Measurements from ENCODE around the gene SH3PXD2A.

The SH3PXD2A gene

DNA sequence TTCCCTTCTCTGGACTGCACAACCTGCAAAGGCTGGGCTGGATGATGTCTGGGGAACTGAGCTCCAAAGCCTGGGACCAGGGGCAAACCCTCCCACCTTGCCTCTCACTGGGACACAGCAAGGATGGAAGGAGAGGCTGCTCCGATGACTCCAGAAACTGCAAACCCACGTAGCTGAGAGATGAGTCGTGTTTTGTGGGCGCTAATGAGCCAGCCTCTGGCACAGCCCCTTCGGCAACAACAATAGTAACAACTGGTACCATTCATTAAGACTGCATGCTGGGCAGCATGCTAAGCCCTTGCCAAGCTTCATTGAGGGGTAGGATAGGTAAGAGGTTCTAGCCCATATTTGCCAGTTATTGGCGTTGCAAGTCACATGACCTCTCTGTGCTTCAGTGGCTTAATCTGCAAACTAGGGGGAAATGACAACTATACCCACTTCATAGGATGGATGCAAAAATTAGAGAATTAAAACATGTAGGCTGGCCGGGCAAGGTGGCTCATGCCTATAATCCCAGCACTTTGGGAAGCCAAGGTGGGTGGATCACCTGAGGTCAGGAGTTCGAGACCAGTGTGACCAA lies 145.9 kb downstream of the SH3PXD2A start:
- TF ChIP-seq GATA3 (IDR thresholded peaks at IDR 0.05; ENCODE audit: low read depth, low read length): no peak
- no peak for TF ChIP-seq GATA2 (IDR thresholded peaks at IDR 0.05; ENCODE audit: low read depth, low read length)

DNA sequence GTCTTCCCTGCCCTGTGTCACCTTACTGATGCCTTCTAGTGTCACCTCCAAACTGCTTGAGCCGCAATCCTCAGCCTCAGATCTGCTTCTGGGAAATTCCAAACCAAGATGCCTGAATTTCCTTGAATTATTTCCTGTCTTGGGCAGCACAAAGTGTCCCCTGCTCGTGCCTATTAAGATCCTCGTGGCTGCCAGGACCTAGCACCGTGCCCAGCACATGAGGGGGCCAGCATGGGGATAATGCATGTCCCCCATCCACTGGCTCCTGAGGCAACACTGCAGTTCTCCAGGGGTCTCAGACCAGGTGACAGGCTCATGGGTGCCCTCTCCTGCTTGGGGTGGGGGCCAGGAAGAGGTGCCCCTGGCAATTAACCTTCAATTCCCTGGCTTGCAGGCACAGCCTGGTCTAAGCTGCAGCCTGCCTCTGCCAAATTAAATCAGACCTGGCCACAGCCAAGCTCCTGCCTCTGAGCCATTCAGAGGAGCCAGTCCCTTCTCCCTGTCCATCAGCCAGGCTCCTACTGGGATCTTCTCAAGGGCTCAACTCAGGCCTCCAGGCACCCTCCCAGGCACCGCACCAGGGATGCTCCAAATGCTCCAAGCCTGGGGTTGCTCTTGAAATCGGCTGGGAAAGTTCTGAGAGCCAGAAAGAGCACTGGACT lies 146.6 kb downstream of the SH3PXD2A start:
- TF ChIP-seq GATA2 (IDR thresholded peaks at IDR 0.05; ENCODE audit: low read depth, low read length) (no peak), GATA3 (IDR thresholded peaks at IDR 0.05; ENCODE audit: low read depth, low read length) (no peak)

DNA sequence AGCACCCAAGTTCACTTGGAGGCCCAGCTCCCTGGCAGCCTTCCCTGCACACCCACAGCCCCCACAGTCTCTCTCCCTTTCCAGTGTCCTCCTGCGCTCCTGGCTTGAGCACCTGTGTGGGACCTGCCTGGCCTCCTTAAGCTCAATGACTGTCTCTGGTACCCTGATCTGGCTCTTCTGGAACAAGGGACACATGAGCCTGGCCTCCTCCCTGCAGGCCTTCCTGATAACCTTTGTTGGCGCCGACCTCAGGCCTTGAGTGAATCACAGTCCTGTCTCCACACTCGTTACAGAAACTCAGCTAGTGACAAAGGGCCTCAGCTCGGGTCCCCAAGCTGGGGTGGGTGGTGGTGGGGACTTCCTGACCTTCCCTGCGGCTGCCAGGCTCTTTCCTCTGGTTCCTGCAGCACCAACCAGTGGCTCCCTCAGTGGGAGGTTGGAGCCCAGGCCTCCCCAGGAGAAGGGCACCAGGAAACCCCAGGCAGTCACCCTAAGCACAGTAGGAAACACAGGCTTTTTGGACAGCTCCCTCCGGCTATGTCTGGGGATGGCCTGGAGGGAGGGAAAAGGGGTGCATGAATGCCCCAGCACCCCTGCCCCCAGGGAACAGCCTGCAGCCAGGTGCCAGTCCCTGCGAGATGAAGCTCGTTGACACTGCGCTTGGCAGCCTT lies 147.3 kb downstream of the SH3PXD2A start:
- TF ChIP-seq GATA2 (IDR thresholded peaks at IDR 0.05; ENCODE audit: low read depth, low read length): no peak
- TF ChIP-seq GATA3 (IDR thresholded peaks at IDR 0.05; ENCODE audit: low read depth, low read length): no peak

DNA sequence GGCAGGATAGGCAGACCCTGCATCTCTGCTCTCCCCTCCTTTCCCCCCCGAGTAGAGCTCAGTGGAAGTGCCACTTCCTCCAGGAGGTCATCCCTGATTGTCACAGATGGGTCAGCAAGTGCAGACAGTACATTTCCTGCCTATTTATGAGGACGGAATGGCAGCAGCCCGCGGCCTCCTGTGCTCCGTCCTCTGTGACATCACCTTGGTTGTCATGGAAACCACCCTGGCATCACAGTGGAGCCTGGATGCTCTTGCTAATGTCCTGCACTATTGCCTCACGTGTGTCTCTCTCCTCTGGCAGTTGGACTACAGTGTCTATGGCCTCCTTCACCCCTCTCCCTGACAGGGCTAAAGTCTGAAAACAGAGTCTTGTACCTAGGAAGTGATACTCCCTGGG lies 148.6 kb downstream of the SH3PXD2A start:
- TF ChIP-seq GATA2 (IDR thresholded peaks at IDR 0.05; ENCODE audit: low read depth, low read length): no peak
- no peak for TF ChIP-seq GATA3 (IDR thresholded peaks at IDR 0.05; ENCODE audit: low read depth, low read length)

DNA sequence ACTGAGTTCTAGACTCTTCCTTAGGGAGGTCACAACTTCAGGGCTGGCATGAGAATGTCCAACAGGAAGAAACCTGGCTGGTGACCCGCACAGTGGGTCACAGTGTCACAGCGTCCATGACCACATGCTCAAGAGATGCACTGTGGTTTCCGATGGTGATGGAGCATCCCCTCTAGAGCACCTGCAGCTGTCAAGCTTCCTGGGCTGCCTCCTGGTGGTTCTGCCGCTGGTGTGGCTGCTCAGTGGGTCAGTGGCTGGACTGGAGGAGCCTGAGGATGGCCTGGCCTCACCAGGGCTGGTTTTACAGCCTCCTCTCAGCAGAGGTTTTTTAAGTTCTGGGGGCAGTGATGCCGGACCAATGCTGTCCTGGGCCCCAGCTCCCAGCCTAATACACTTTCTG lies 149.3 kb downstream of the SH3PXD2A start:
- TF ChIP-seq GATA2 (IDR thresholded peaks at IDR 0.05; ENCODE audit: low read depth, low read length) (no peak), GATA3 (IDR thresholded peaks at IDR 0.05; ENCODE audit: low read depth, low read length) (no peak)

DNA sequence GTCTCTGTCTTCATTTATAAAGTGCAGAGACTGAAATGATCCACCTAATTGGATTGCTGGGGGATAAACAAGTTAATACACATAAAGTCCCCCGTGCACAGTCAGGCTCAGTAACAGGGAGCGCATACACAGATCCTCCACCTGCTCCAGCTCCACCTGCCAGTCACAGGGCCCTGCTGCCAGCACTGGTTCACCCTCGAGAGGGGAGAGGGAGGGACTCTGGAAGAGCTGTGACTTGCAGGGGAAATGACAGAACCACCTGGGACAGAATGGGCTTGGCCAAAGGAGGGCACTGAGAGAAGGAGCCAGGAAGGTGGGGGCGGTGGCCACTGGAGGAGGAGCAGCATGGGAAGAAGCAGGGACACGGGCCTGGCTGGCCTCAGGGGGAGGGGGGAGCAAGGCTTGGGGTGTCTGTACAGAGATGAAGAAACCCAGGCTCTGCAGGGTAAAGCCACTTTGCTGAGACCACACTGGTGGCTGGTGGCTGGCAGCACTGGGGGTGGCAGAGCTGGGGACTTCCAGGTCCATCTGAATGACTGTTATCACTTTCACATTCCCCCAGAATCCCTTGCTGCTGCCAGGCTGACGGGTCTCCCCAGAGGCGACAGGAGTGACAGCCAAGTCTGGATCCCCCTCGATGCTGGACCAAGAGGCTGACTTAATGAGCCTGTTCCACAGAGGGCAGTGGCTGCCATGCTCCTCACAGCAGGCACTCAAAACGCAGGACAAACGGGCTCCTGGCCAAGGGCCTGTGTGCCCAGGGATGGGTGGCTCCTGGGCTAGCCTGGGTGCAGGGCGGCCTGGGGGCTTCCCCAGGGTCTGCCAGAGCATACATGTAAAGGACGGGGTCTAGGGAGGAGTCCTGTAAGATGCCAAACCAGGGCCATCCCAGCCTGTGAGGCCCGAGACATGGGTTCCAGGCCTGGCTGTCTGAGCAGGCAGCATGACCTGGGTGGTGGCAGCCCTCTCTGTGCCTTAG lies 151.1 kb downstream of the SH3PXD2A start:
- TF ChIP-seq GATA3 (IDR thresholded peaks at IDR 0.05; ENCODE audit: low read depth, low read length) (no peak), GATA2 (IDR thresholded peaks at IDR 0.05; ENCODE audit: low read depth, low read length) (no peak)

DNA sequence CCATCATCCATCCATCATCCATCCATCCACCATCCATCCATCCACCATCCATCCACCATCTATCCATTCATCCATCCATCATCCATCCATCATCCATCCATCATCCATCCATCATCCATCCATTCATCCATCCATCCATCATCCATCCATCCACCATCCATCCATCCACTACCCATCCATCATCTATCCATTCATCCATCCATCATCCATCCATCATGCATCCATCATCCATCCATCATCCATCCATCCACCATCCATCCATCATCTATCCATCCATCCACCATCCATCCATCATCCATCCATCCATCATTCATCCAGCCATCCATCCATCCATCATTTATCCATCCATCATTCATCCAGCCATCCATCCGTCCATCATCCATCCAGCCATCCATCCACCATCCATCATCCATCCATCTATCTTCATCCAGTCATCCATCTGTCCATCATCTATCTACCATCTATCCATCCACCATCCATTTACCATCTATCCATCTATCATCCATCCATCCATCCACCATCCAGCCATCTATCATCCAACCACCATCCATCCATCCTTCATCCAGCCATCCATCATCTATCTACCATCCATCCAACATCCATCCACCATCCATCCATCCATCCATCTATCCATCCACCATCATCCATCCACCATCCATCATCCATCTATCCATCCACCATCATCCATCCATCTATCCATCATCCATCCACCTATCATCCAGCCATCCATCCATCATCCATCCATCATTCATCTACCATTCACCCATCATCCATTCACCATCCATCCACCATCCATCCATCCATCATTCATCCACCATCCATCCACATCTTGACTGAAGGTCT lies 153.8 kb downstream of the SH3PXD2A start:
- TF ChIP-seq GATA2 (IDR thresholded peaks at IDR 0.05; ENCODE audit: low read depth, low read length) (no peak), GATA3 (IDR thresholded peaks at IDR 0.05; ENCODE audit: low read depth, low read length) (no peak)

DNA sequence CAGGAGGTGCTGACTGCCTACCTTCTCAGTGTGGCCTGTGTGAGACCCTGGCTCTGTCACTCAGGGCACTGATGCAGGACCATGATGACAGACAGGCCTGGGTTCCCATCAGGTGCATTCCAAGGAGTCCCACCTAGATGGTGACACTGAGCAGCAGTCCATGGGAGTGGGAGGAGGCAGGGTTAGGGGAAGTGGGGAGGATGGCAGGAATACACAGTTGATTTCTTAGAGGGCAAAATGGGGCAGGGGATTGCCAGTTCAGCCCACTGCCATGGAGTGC lies 155.0 kb downstream of the SH3PXD2A start:
- TF ChIP-seq GATA3 (IDR thresholded peaks at IDR 0.05; ENCODE audit: low read depth, low read length): no peak
- no peak for TF ChIP-seq GATA2 (IDR thresholded peaks at IDR 0.05; ENCODE audit: low read depth, low read length)

DNA sequence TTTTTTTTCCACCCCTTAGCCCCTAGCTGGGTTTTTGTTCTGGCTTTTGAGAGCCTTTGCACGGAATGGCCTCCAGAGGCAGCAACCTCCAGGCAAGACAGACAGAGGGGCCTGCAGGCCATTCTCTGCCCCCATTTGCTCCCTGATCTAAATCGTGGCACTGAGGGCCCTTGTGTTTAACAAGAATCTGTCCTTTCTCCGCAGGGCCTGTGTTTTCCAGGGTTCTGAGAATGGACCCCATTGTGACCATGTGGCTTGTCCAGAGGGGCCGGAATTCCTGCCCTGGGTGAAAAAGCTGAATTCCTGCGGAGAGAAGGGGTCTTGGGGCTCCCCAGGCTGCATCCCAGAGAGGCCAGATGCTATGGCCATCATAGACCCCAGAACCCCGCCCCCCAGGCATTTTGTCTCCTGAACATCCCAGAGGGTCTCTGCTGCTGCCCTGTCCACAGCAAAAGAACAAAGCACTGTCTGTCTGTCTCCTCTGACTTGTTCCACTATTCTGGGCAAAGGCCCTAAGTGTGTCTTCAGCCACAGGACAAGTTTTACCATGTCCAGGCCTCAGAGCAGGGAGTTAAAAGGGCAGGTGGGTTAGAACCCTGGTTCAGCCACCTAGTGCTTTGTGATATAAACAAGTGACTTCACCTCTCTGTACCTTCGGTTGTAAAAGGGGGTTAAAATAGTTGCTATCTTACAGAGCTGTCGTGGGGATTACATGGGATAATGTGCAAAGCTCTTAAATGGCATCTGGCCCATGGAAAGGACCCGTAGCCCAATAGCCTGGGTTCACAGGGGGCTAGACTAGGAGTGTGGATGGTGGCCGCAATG lies 155.6 kb downstream of the SH3PXD2A start:
- TF ChIP-seq GATA3 (IDR thresholded peaks at IDR 0.05; ENCODE audit: low read depth, low read length) (no peak), GATA2 (IDR thresholded peaks at IDR 0.05; ENCODE audit: low read depth, low read length) (no peak)

DNA sequence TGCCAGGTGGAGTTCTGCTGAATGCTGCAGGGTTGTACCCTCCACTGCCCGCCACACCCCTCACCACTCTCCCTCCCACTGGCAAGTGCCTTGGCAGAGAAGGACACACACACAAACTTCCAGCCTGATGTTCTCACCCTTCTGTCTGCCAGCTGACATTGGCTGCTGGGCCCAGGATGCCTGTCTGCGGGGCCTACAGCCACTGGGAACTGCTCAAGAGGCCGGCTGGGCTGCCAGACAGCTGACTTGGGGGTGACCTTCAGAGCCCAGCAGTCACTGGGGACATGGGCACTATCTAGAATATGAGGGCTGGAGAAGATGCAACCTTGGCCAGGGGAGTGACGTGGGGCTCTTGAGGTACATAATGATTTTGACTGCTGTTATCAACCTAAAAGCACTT lies 157.1 kb downstream of the SH3PXD2A start:
- no peak for TF ChIP-seq GATA2 (IDR thresholded peaks at IDR 0.05; ENCODE audit: low read depth, low read length)
- no peak for TF ChIP-seq GATA3 (IDR thresholded peaks at IDR 0.05; ENCODE audit: low read depth, low read length)

DNA sequence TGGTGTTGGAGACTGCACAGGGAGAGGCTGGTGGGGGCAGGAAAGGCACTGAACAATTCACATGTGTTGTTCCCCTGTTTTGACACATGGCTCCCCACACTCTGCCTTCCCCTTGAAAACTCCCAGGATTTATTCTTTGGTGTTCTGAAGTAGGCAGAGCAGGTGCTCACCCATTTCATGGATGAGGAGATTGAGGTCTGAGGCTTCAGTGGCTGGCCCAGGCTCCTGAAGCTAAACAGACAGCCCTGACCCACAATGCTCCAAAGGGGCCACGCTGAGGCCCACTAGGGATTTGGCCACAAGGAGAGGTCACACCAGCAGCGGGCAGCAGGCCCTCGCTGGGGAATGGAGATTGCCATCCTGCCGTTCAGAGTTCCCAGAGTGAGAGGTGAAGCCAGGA lies 157.6 kb downstream of the SH3PXD2A start:
- no peak for TF ChIP-seq GATA2 (IDR thresholded peaks at IDR 0.05; ENCODE audit: low read depth, low read length)
- TF ChIP-seq GATA3 (IDR thresholded peaks at IDR 0.05; ENCODE audit: low read depth, low read length): no peak

DNA sequence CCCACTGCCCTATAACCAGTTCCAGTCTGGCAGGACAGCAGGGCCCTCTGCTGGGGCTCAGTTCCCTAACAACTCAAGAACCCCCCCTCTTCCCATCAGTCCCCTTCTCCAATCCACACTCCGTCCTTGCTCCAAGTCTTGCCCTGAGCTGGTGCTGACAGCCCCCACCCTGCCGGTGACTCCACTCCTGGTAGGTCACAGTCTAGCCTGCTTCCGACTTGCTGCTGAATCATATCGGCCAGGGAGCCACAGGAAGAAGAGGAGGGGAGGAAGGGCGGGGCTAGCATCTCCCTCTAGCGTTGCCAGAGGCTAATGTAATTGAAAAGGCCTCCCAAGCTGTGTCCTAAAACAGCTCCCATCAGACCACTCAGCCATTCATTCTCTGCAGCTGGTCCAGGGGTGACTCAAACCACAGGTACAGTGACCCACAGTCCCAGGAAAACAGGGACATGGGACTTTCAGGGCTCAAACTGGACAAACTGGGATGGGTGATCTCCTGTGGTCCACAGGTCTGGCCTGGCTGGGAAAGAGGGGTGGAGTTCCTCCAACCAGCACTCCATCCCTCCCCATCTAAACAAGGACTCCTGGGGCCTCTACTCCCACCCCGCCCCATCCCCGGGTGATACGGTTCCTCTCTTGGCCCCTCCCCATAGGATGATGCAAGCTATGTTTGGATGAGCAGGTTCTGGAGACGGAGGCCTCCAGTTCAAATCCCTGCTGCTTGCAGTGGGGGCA lies 158.8 kb downstream of the SH3PXD2A start:
- no peak for TF ChIP-seq GATA2 (IDR thresholded peaks at IDR 0.05; ENCODE audit: low read depth, low read length)
- no peak for TF ChIP-seq GATA3 (IDR thresholded peaks at IDR 0.05; ENCODE audit: low read depth, low read length)

Measured in SH-SY5Y (cell line).